GM10847 (cell line): ENCODE measurements around the gene SPIN1.
A peak's percentile ranks its signal among the peaks of the same experiment; 100 is the strongest.

Source experiments
- POLR2A ChIP-seq: IDR thresholded peaks from 2 replicates; pipeline ENCODE4 v1.6.1; 2011; ENCODE audit not compliant: insufficient read length; ENCODE audit errors: extremely low read depth

SPIN1 gene

GRCh38 chr9:88387036-88387551, 1.1 kb upstream of the SPIN1 start:
- TF ChIP-seq POLR2A, result no peak

DNA sequence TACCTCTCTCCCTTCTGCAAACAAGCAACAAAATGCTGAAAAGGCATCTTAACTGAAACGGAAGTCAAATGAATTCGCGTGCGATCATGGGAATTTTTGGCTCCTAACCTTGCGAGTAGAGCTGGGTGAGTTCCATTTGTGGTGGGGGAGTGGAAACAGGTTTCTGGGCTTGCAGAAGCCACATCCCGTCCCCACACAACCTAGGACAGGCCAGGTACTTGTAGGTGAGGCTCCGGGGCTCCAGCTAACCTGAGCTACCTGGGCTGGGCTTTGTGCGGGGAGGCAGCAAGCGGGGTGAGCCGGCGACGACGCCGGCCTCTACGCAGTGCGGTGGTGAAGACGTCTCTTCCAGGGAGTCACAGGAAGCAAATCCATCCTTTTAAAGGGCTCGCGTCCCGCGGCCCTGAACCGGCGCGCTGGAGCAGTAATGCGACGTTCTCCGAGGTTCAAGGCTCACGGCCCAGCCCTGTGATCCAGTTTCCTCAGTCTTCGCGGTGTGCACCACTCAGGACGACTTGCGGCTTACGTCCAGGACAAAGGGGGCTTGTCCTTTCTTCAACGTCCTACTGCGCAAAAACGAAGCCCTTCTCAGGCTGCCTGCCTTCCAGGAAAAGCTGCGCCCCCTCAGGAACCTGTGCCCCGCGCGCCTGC, 567 bp upstream of the SPIN1 start:
- TF ChIP-seq POLR2A, result peak; percentile 1

DNA sequence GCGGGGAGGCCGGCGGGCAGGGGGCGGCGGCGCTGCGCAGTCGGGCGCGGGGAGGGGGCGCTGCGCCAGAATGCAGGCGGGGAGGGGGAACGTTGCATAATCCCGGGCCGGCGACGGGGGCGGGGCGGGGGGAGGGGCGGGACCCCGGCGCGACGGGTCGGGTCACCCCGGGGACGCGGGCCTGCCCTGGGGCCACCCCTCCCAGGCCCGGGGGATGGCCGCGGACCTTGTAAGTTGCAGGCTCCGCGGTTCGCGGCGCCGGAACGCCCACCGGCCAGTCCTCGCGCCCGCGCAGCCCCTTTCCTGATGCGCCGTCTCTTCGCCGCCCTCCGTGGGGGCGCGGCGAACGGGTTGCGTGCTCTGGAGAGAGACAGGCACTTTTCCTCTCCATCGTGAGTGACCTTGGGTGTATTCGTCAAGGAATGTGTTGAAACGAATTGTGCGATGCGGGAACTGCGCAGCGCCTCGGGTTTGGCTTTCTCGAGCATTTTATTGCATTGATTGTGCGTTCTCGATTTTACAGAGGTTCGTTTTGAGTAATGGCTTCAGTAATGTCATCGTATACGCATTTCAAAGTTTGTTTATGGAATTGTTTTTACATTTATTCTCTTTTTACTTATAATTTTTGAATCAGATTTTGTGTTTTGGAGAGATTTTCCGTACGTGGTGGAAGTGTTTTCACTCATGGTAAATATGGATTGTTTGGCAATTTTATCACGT, 802 bp downstream of the SPIN1 start:
- TF ChIP-seq POLR2A, result no peak

GRCh38 chr9:88390371-88390990, 2.2 kb downstream of the SPIN1 start:
- TF ChIP-seq POLR2A, result no peak

- TF ChIP-seq POLR2A, result no peak
Observed at GRCh38 chr9:88391236-88391635, 3.0 kb downstream of the SPIN1 start.

DNA sequence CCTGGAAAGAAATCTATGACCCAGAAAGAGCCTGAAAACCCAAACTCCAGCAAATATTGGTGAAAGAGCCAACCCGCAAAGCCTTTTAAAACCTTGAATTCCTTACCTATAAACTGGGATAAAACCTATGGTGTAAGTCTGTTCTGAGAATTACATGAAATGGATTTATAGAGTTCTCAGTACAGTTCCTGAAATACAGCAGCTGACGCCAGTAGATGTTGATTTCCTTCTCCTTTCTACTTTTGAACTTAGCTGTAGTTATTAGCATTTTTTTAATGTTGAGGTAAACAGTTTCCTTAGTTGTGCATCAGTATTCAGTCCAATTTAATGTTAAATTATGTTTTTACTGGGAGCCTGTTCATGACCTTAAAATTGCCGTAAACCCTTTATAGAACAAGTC, 3.7 kb downstream of the SPIN1 start:
- TF ChIP-seq POLR2A, result no peak

DNA sequence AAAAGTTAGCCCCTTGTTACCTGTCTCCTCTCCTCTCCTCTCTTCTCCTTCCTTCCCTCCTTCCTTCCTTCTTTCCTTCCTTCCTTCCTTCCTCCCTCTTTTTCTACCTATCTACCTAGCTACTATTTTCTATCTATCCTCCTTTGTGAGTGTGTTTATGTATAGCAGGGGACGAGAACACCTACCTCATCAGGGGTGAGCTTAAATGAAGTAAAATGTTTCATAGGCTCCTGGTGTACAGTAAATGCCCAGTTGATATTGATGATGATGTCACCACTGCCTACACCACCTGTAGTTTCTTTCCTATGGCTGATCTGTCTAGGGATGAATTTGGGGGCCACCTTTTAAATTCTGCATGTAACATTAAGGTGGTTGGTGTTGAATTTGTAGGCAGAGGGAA, 4.3 kb downstream of the SPIN1 start:
- no peak for TF ChIP-seq POLR2A

DNA sequence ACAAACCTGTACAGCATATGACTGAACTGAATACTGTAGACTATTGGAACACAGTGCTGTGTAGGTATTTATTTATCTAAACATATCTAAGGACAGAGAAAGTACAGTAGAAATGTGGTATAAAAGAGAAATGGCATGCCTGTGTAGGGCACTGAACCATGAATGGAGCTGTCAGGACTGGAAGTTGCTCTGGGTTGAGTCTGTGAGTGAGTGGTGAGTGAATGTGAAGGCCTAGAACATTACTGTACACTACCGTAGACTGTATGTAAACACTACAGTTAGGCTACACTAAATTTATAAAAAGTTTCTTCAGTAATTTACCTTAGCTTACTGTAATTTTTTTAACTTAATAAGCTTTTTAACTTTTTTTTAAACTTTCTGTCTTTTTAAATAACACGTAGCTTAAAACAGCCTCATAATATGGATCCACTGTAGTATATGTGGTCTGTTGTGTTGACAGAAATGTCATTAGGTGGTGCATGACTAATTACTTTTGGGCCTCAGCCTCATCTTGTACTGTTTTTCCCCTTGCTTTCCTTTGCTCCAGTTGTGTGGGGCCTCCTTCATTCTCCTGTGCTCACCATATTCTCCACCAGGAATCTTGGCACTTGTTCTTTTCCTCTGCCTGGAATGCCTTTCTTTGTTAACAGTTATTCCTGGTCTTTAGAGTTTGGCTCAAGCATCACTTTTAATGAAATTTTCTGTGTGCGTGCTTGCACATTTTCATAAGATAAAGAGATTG, 8.8 kb downstream of the SPIN1 start:
- TF ChIP-seq POLR2A, result no peak

- no peak for TF ChIP-seq POLR2A
Observed at GRCh38 chr9:88398016-88398415, 9.8 kb downstream of the SPIN1 start.

- TF ChIP-seq POLR2A, result no peak
Observed at GRCh38 chr9:88399966-88400365, 11.7 kb downstream of the SPIN1 start.

DNA sequence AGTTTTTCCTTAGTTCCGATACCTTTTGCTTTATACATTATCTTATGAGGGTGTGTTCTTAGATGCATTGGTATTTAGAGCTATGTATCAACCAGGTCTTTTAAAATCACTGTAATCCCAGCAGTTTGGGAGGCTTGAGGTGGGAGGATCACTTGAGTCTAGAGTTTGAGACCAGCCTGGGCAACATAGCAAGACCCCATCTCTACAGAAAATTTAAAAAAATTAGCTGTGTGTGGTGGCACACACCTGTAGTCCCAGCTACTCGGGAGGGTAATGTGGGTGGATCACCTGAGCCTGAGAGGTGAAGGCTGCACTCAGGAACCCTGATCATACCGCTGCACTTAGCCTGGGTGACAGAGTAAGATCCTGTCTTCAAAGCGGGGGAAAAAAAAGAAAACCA, 15.1 kb downstream of the SPIN1 start:
- TF ChIP-seq POLR2A, result no peak

DNA sequence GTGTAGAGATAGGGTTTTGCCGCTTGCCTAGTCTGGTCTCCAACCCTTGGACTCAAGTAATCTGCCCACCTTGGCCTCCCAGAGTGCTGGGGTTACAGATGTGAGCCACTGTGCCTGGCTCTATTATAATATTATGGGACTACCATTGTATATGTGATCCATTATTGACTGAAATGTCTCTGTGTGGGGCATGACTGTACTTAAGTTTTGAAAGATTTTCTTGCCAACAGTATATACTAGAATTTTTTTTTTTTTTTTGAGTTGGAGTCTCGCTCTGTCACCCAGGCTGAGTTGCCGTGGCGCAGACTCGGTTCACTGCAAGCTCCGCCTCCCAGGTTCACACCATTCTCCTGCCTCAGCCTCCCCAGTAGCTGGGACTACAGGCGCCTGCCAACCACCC, 17.8 kb downstream of the SPIN1 start:
- TF ChIP-seq POLR2A, result no peak

GRCh38 chr9:88411471-88411870, 23.2 kb downstream of the SPIN1 start:
- no peak for TF ChIP-seq POLR2A

DNA sequence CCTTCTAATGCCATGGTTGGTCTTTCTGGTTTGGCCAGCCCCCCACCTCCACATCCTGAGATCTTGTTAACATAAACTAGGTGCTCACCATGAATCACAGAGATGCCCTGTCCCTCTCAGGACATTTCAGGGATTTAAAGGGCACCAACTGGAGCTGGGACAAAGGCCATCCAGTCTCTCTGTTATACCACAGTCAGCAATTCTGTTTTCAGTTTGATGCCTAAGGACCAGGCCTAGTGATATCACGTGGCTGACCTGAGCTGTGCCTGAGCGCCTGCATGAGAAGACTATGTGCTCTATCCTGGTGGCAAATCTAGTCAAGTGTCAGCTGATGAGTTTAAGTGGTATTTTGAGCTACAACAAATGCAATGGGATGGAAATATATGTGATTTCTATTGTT, 26.1 kb downstream of the SPIN1 start:
- no peak for TF ChIP-seq POLR2A

- TF ChIP-seq POLR2A, result no peak
Observed at GRCh38 chr9:88418025-88418424, 29.8 kb downstream of the SPIN1 start.
